HG02981 (cell line): ENCODE measurements around the gene SUSD1.
"Not testable (repeated sequence)": the region's sequence is repeated elsewhere in the genome, so short reads cannot be mapped to it uniquely, and the experiment has no call there.

Experiments
- ATAC-seq: cut with Tn5 transposase; IDR thresholded peaks from one replicate; pipeline ENCODE4 v1.9.1; 2021; ENCODE audit warnings: mild to moderate bottlenecking, moderate library complexity; ENCODE audit not compliant: unreplicated experiment

Gene SUSD1

DNA sequence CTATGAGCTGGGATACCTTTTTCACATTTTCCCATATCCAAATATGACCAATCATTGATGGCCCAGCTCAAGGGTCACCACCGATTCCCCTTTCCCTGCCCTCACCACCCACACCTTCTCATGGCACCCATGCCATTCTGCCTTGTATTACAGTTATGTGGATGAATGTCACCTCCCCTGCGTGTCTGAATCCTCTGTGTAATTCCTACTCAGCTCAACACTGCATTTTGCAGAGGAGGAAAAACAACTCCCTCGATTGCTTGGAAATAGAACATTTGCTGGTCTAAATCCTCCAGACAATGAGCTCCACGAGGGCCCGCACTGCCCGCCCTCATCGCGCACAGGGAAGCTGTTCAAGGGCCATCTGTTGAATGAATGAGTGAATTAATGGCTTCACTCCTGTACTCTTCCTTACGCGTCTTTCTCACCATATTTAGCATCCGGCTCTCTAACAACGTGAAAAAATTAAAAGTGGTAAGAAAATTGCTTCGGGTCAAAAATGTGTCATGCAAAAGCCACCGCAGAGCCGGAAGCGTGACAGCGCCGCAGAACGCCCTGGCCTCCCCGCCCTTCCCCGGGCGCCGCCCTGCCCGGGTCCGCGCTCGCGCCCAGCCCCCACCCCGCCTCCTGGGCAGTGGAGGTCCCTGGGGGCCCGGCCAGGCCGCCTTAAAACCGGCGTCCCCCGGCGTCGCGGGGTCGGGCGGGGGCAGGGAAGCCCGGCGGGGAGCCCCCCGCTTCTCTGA lies 704 bp downstream of the SUSD1 start:
- peak; percentile 88 for ATAC-seq

DNA sequence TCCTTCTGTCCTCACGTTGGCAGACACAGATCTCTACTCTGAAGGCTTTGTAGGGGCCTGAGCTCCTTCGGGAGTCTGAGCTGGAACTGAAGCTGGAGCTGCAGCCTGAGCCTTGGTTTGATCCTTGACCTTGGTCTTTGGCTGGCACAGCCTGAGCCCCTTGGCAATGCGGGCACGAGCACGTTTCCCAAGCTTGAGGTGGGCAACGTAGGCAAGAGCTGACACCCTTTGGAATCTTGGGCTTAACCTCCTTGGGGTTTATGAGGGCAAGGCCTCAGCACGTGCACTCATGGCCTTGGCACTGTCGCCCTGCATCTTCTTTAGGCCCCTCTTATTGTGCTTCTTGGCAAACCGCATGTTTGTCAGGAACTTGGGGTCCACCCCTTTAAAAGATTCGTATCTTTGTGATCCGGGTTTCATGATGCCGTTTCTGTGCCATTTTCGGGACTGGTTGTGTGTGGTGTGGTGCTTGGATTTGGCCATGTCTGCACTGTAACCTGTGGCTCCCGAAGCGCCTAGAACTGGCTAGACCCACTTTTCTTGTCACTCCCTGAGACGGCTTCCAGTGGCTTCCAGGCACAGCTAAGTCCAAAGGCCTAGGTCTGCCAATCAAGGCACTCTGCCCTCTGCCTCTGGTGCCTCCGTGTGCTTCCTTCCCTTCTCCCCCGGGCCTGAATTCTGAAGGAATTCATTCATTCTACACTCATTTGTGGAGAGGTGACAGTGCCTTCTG lies 1.4 kb downstream of the SUSD1 start:
- no peak for ATAC-seq

DNA sequence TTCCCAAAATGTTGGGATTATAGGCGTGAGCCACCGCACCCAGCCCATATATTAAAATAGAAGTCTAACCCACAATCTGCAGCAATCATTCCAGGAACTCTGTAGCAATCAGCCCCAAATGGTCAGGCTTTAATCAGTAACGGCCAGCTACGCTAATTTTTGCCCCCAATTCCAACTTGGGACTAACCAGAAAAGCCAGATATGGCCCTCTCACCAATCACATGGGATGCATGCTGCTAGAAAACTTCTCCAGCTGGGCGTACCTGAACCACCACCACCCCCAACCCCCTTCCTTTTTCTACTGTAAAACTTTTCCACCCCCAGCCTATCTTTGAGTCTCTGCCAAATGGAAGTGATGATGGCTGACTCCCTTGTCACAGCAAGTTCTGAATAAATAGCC lies 4.1 kb downstream of the SUSD1 start:
- ATAC-seq, result no peak

DNA sequence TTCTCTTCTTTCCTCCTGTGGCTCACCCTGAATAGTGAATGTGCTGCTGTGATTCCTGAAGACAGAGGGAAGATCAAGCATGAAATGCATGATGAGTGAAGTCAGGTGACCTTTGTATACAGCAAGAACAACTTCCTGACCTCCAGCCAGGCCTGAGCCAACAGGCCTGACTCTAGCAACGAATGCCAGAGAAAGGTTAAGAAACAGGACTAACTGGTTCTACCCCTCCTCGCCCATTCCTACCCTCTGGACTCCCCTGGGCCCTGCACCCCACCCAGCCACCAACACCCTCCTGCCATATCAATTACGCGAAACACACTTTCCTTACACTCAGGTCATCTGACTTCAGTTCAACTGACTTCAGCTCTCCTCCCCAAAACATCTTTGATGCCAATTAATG lies 4.9 kb downstream of the SUSD1 start:
- ATAC-seq, result no peak

GRCh38 chr9:112169368-112169767 lies 5.7 kb downstream of the SUSD1 start:
- ATAC-seq, result no peak

DNA sequence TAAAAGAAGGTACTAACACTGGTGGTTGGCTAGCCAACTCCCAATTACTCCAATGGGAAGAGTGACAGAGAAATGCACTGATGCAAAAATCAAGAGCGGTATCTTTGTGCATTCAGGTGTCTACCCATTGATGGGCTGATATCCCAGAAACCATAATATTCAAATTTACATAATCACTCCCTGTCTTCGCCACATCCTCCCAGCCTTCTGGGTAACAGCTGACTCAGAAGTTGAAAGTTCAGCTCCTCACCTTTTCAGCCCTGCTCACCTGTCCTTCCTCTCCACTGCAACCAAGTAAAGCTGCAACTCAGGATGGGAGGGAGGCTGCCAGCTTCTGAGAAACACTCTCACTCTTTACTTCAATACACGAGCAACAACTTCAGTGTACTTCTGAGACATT lies 6.9 kb downstream of the SUSD1 start:
- no peak for ATAC-seq

DNA sequence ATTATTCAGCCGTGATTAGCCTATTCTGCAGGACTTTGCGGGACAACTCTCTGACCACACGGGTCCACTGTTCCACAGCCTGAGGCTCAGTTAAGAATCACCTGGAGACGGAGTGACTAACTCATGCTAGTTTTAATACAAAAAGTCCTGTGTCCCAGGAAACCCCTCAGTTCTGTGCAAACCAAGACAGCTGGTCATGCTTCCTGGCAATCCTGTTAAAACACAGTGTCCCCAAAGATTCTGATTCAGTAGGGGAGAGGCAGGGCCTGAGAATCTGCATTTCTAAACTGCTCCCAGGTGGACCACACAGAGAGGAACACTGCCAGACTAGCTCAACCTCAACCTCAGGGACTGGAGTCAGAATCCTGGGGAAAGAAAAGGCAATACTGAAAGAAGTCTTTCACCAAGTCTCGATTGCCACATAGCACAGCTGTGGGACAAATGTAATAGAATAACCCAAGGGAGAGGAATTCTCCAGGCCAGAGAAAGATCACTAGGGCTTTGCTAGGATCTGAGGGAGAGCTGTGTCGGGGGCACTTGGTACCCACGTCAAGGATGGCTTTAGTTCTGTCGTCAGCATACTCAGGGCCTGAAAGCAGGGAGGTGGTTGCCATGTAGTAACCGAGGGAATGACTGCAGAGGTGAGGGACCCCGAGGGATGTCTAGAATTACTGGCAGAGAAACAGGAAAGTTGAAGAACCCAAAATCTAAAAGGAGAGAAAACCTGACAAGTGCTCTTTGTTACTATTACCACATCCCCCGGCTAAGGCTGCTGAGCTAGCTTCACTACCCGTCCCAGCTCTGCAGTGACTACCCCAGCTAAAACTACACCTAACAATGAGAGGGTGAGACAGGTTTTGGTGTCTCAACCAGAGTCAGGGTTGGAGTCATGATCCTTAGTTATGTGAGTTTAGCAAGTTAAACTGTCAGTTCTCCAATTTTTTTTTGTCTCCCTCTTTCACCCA lies 8.6 kb downstream of the SUSD1 start:
- ATAC-seq, result no peak

DNA sequence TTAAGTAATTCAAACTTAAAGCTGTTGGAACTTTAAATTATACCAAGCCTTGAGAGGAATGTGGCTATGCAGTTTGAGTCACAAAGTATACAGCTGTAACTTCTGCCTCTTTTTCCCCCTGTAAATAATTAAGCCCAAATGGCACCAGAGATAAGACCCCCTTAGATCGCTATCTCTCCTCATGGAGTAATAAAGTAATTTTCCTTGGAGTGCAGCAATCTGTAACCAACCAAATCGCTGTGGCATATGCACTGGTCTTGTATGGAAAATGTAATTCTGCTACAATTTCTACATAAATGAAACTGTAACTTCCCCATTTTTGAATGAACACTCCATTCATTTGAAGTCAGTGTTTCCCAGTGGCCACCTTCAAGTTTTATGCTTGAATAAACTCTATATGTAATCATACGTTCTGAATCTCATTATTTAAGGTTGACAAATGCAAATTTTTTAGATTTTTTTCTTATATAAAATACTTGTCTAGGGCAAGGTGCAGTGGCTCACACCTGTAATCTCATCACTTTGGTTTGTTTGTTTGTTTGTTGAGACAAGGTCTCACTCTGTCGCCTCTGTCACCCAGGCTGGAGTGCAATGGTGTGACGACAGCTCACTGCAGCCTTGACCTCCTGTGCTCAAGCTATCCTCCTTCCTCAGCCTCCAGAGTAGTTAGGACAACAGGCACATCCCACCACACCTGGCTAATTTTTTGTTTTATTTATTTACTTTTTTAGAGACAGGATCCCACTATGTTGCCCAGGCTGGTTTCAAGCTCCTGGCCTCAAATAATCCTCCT lies 12.3 kb downstream of the SUSD1 start:
- ATAC-seq, result no peak

DNA sequence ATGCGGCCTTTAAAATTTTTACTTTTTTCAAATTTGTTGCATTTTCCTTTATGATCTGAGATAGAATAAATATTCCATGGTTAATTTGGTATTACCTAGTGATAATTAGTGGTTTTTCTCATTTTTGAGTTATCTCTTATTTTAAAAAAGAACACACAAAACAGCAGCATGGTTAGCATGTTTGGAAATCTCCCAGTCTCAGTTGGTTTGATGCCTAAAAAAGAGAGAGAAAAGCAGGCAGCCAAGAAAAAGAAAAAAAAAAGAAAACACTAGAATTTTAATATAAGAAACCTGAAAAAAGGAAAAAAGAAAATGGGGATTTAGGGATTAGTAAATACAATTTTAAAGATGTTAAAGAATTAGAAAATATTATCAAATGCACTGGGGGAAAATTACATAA lies 15.3 kb downstream of the SUSD1 start:
- ATAC-seq, result no peak

GRCh38 chr9:112158656-112159367 lies 16.3 kb downstream of the SUSD1 start:
- no peak for ATAC-seq

DNA sequence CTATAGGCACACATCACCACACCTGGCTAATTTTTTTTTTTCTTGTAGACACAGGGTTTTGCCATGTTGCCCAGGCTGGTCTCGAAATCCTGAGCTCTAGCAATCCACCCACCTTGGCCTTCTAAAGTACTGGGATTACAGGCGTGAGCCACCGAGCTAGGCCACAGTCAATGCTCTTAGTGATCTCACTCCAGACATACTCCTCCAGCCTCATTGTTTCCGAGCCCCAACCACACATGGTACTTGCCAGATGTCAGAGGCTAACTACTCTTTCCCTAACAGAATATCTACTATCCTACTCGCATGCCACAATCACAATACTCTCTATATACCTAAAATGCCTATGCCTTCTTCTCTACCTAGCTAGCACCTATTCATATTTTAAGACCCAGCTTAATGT lies 17.1 kb downstream of the SUSD1 start:
- no peak for ATAC-seq

GRCh38 chr9:112157087-112157486 lies 18.0 kb downstream of the SUSD1 start:
- no peak for ATAC-seq

DNA sequence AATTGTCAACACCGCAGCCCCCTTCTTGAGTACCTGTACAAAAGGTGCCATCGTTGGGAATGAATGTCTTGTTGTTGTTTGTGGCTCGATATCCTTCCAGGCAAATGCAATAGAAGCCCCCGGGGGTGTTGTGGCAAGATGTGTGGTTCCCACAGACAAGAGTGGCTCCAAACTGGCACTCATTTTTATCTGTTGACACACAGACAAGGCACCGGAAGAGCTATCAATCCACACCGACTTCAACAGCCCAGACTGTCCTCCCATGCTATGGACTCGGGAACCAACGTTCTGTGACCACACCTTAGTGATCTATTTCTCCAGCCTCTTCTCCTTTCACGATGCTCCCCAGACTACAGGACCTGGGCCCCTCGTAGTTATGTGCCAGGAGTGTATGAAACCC lies 25.9 kb downstream of the SUSD1 start:
- ATAC-seq, result no peak

- no peak for ATAC-seq
These were observed 29.2 kb downstream of the SUSD1 start for GRCh38 chr9:112145886-112146285.

DNA sequence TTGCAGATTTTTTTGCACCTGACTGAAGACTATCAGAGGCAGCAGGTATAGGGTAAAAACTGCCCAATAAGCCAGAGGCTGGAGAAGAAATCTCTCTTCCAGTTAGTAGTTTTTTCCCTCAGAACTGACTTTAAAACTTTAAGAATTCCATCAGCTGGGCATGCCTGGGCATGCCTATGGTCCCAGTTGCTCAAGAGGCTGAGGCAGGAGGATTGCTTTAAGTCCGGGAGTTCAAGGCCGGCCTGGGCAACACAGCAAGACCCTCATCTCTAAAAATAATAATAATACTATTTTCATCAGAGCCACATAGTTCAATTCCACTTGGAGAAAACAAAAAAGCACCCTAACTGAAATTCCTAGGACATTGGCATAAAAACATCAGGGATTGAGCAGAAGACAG lies 30.3 kb downstream of the SUSD1 start:
- no peak for ATAC-seq

GRCh38 chr9:112142420-112142819 lies 32.7 kb downstream of the SUSD1 start:
- ATAC-seq, result no peak

DNA sequence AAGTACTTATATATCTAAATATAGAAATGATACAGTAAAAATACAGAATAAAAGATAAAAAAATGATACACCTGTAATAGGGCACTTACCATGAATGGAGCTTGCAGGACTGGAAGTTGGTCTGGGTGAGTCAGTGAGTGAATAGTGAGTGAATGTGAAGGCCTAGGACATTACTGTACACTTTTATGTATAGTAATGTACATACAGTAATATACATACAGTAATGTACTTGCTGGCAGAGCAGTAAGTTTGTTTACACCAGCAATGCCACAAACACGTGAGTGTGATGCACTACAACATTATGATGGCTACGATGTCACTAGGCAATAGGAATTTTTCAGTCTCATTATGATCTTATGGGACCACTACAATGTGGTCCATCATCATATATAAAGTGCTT lies 34.2 kb downstream of the SUSD1 start:
- ATAC-seq, result peak; percentile 18

DNA sequence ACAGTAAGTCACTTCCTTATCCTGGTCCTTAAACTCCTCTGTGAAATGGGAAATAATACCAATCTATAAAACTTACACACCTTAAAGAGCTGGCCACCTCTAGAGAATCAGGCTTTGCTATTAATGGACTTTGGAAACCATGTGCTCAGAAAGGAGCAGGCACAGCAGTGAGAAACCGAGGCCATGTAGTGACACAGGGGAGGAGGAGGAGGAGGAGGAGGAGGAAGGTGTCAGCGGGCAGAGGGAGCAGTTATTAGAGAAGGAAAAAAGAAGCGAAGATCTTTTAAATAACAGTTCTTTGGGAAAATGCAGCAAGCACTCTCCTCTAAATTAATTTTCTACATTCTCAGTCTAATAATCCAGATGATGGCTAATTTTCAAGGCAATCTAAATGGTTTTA lies 38.0 kb downstream of the SUSD1 start:
- no peak for ATAC-seq

DNA sequence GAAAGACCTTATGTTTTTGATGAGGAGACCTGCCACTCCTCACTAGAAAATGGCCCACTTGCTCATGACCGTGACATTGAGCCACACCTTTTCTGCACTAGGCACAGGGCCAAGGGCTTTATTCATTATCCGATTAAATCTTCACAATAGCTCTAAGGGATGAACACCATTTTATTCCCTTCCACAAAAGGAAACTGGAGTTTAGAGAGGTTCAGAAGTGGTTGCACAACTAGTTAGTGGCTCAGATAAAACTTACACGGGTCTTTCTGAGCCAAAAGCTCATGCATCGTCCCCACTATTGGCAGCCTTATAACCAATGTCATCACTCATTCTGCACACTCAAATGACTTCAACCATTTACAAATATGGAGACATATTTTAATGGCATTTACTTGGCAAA lies 39.4 kb downstream of the SUSD1 start:
- no peak for ATAC-seq

- not testable (repeated sequence) for ATAC-seq
These were observed 41.3 kb downstream of the SUSD1 start for GRCh38 chr9:112133806-112134205.
